NB4 (cell line): ENCODE measurements around the gene LRMDA.

Source experiments
- DNase-seq: peaks from one replicate; pipeline ENCODE4 v3.0.0; 2010; ENCODE audit warnings: low read depth
- H3K4me3 ChIP-seq: one replicate; pipeline ENCODE4 v1.5.1; 2011; ENCODE audit warnings: mild to moderate bottlenecking, low read depth, low read length, moderate library complexity
- CTCF ChIP-seq: IDR thresholded peaks from one replicate; pipeline ENCODE4 v1.5.1; 2012; ENCODE audit warnings: low read depth, low read length
- MAX ChIP-seq: IDR thresholded peaks from 2 replicates; pipeline ENCODE4 v1.6.1; 2011; ENCODE audit warnings: low read depth, low read length
- MYC ChIP-seq: IDR thresholded peaks from 2 replicates; pipeline ENCODE4 v1.6.1; 2011; ENCODE audit warnings: low read depth, low read length
- POLR2A ChIP-seq: IDR thresholded peaks from 2 replicates; pipeline ENCODE4 v1.6.1; 2011; ENCODE audit warnings: mild to moderate bottlenecking; ENCODE audit not compliant: insufficient read length; ENCODE audit errors: extremely low read depth

The LRMDA gene

GRCh38 chr10:76035206-76036110 lies 604.0 kb downstream of the LRMDA start:
- DNase-seq, result no peak
- H3K4me3 ChIP-seq, result no peak overlapping the region
- TF ChIP-seq MAX (no peak), POLR2A (no peak), CTCF (no peak), MYC (no peak)

- DNase-seq, result peak; percentile 72
- TF ChIP-seq CTCF (peak; percentile 92), POLR2A (no peak), MYC (0 out of 2 replicates have a peak, but pooled peaks have one; percentile 18)
- H3K4me3 ChIP-seq, result no peak overlapping the region
Measured at GRCh38 chr10:76036111-76036940, 604.9 kb downstream of the LRMDA start.

GRCh38 chr10:76036962-76037361 lies 605.5 kb downstream of the LRMDA start:
- DNase-seq, result no peak
- no peak overlapping the region for H3K4me3 ChIP-seq
- TF ChIP-seq MYC, result no peak
- TF ChIP-seq POLR2A, result no peak
- no peak for TF ChIP-seq MAX
- TF ChIP-seq CTCF, result no peak

- DNase-seq, result no peak
- no peak overlapping the region for H3K4me3 ChIP-seq
- TF ChIP-seq MAX (no peak), MYC (no peak), POLR2A (no peak), CTCF (no peak)
Measured at GRCh38 chr10:76037531-76038155, 606.2 kb downstream of the LRMDA start.

GRCh38 chr10:76038696-76039095 lies 607.3 kb downstream of the LRMDA start:
- TF ChIP-seq CTCF, result no peak
- TF ChIP-seq MAX, result no peak
- no peak for TF ChIP-seq POLR2A
- no peak for TF ChIP-seq MYC
- DNase-seq, result no peak
- H3K4me3 ChIP-seq, result no peak overlapping the region
